SK-N-MC (cell line): Measurements from ENCODE around the gene PGRMC1.
"Not testable (repeated sequence)": the region's sequence is repeated elsewhere in the genome, so short reads cannot be mapped to it uniquely, and the experiment has no call there.

Experiments used
- DNase-seq: peaks from one replicate; pipeline ENCODE4 v3.0.0-alpha.2; 2011; ENCODE audit warnings: low read depth, low spot score
- H3K27ac ChIP-seq: fragments of 200-600 bp; sonication (generic); 2 replicates; pipeline ENCODE4 v1.5.1; 2016; ENCODE audit warnings: mixed run types
- H3K36me3 ChIP-seq: fragments of 200-600 bp; sonication (generic); 2 replicates; pipeline ENCODE4 v1.6.1; 2017; ENCODE audit warnings: antibody characterized with exemption, low read length, mixed read lengths; ENCODE audit not compliant: insufficient read depth
- H3K4me3 ChIP-seq: fragments of 200-600 bp; sonication (generic); 2 replicates; pipeline ENCODE4 v1.5.1; 2016
- H3K9ac ChIP-seq: fragments of 200-600 bp; sonication (generic); 2 replicates; pipeline ENCODE4 v1.8.0; 2017; ENCODE audit warnings: mixed run types, mixed read lengths; ENCODE audit not compliant: insufficient read length
- H3K9me3 ChIP-seq: fragments of 200-600 bp; sonication (generic); 2 replicates; pipeline ENCODE4 v1.6.1; 2017; ENCODE audit warnings: low read depth, mild to moderate bottlenecking, antibody characterized with exemption, low read length, moderate library complexity, mixed read lengths
- EZH2 ChIP-seq: fragments of 200-600 bp; sonication (generic); IDR thresholded peaks from one replicate; pipeline ENCODE4 v1.6.1; 2017; ENCODE audit warnings: antibody characterized with exemption
- FOXP2 ChIP-seq: optimal IDR thresholded peaks from 2 replicates; pipeline ENCODE3; 2011; ENCODE audit warnings: mild to moderate bottlenecking, moderate library complexity; ENCODE audit not compliant: insufficient read depth; ENCODE audit errors: extremely low read length, control extremely low read depth
- POLR2AphosphoS5 ChIP-seq: IDR thresholded peaks from 2 replicates; pipeline ENCODE4 v1.6.1; 2012; ENCODE audit warnings: mild to moderate bottlenecking, low read depth, low read length, borderline replicate concordance

PGRMC1 gene

GRCh38 chrX:119238557-119238956 lies 2.5 kb downstream of the PGRMC1 start:
- peak overlapping the region; percentile 51 for H3K4me3 ChIP-seq
- peaks cover 40% of the 10 kb centered on the region for H3K36me3 ChIP-seq
- no peak overlapping the region for H3K9ac ChIP-seq

GRCh38 chrX:119240356-119240755 lies 4.3 kb downstream of the PGRMC1 start:
- H3K4me3 ChIP-seq = no peak overlapping the region
- no peaks in the 10 kb centered on the region for H3K9me3 ChIP-seq
- H3K27ac ChIP-seq = no peak overlapping the region
- no peak for TF ChIP-seq POLR2AphosphoS5
- no peak for TF ChIP-seq FOXP2
- no peak for TF ChIP-seq EZH2
- no peak for DNase-seq
- H3K9ac ChIP-seq = no peak overlapping the region
- H3K36me3 ChIP-seq = peaks cover 53% of the 10 kb centered on the region

More at GRCh38 chrX:119238557-119238956, 2.5 kb downstream of the PGRMC1 start:
- H3K9me3 ChIP-seq = no peaks in the 10 kb centered on the region
- TF ChIP-seq EZH2 (no peak), FOXP2 (no peak), POLR2AphosphoS5 (no peak)
- no peak overlapping the region for H3K27ac ChIP-seq
- DNase-seq = no peak

- Histone ChIP-seq H3K4me3 (no peak overlapping the region), H3K27ac (no peak overlapping the region), H3K9me3 (no peaks in the 10 kb centered on the region), H3K9ac (no peak overlapping the region), H3K36me3 (peaks cover 22% of the 10 kb centered on the region)
- TF ChIP-seq EZH2 (no peak), FOXP2 (no peak), POLR2AphosphoS5 (no peak)
- no peak for DNase-seq
Measured at GRCh38 chrX:119247702-119248101, 11.6 kb downstream of the PGRMC1 start.

GRCh38 chrX:119249891-119250290 lies 13.8 kb downstream of the PGRMC1 start:
- TF ChIP-seq FOXP2 (no peak), POLR2AphosphoS5 (no peak), EZH2 (no peak)
- no peak overlapping the region for H3K4me3 ChIP-seq
- no peak for DNase-seq
- no peak overlapping the region for H3K27ac ChIP-seq
- H3K36me3 ChIP-seq = peaks cover 1% of the 10 kb centered on the region; the same call in 1 of the 2 replicates
- no peaks in the 10 kb centered on the region for H3K9me3 ChIP-seq
- no peak overlapping the region for H3K9ac ChIP-seq

GRCh38 chrX:119251386-119251785 lies 15.3 kb downstream of the PGRMC1 start:
- TF ChIP-seq FOXP2 = no peak
- TF ChIP-seq POLR2AphosphoS5 = no peak
- no peak for TF ChIP-seq EZH2
- no peaks in the 10 kb centered on the region for H3K36me3 ChIP-seq
- H3K4me3 ChIP-seq = no peak overlapping the region
- H3K27ac ChIP-seq = no peak overlapping the region
- no peak for DNase-seq
- no peaks in the 10 kb centered on the region for H3K9me3 ChIP-seq
- H3K9ac ChIP-seq = no peak overlapping the region

GRCh38 chrX:119252716-119253115 lies 16.6 kb downstream of the PGRMC1 start:
- H3K27ac ChIP-seq = no peak overlapping the region
- no peaks in the 10 kb centered on the region for H3K9me3 ChIP-seq
- H3K36me3 ChIP-seq = no peaks in the 10 kb centered on the region
- DNase-seq = no peak
- no peak overlapping the region for H3K4me3 ChIP-seq
- H3K9ac ChIP-seq = no peak overlapping the region
- no peak for TF ChIP-seq EZH2

GRCh38 chrX:119266364-119266995 lies 30.4 kb downstream of the PGRMC1 start:
- no peak overlapping the region for H3K27ac ChIP-seq
- no peak overlapping the region for H3K4me3 ChIP-seq
- no peak for DNase-seq
- H3K36me3 ChIP-seq = no peaks in the 10 kb centered on the region
- no peak overlapping the region for H3K9ac ChIP-seq
- no peaks in the 10 kb centered on the region for H3K9me3 ChIP-seq
- no peak for TF ChIP-seq EZH2
- TF ChIP-seq POLR2AphosphoS5 = no peak
- TF ChIP-seq FOXP2 = no peak

- DNase-seq, H3K4me3 ChIP-seq, H3K9ac ChIP-seq, H3K27ac ChIP-seq, H3K9me3 ChIP-seq, H3K36me3 ChIP-seq: not testable (repeated sequence)
Measured at GRCh38 chrX:119267115-119267514, 31.0 kb downstream of the PGRMC1 start.

- TF ChIP-seq POLR2AphosphoS5 = no peak
- TF ChIP-seq EZH2 = no peak
- DNase-seq = no peak
- Histone ChIP-seq H3K9ac (no peak overlapping the region), H3K9me3 (no peaks in the 10 kb centered on the region), H3K4me3 (no peak overlapping the region), H3K27ac (no peak overlapping the region), H3K36me3 (no peaks in the 10 kb centered on the region)
Measured at GRCh38 chrX:119272882-119273419, 36.9 kb downstream of the PGRMC1 start.
